ENCODE results near the gene PCNX2.

Gene PCNX2

DNA sequence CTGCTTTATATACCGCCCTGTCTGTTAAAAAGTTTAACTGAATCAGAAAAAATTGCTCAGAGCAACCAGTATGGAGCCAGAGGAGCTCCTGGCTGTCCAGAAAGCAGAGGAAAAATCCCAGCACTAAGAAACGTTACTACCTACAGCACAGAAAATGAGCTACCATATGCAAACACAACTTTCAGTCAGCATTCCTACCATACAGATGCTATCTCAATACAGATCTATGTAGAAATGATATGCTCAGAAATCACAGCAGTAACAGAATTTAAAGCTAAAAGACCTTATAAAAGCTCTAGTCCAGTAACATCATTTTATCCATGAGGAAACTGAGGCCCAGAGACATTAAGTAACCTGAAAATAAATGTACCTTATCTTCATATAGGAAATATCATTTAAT lies 38.7 kb downstream of the PCNX2 start:
- DNase-seq = no peak

DNA sequence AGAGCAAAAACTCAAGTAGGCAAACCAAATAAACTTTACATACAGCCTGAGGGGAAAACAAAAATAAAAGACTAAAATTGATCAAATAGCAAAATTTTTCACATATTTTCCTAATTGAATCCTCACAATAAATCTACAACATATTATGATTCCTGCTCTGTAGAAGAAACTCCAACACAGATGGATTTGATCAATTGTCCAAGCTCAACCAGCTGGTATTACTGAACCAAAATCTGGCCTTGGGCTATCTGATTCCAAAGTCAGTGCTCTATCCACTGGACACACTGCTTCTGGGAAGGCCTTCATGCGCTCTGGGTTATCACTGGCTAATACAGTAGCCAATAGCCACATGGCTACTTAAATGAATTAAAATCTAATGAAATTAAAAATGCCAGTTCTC lies 39.3 kb downstream of the PCNX2 start:
- DNase-seq = no peak

- no peak for DNase-seq
Measured at GRCh38 chr1:233255145-233255544, 40.4 kb downstream of the PCNX2 start.

- no peak for DNase-seq
Measured at GRCh38 chr1:233253832-233254331, 41.6 kb downstream of the PCNX2 start.

GRCh38 chr1:233253231-233253831 lies 42.2 kb downstream of the PCNX2 start:
- DNase-seq = no peak

- DNase-seq = no peak
Measured at GRCh38 chr1:233252441-233252840, 43.1 kb downstream of the PCNX2 start.

DNA sequence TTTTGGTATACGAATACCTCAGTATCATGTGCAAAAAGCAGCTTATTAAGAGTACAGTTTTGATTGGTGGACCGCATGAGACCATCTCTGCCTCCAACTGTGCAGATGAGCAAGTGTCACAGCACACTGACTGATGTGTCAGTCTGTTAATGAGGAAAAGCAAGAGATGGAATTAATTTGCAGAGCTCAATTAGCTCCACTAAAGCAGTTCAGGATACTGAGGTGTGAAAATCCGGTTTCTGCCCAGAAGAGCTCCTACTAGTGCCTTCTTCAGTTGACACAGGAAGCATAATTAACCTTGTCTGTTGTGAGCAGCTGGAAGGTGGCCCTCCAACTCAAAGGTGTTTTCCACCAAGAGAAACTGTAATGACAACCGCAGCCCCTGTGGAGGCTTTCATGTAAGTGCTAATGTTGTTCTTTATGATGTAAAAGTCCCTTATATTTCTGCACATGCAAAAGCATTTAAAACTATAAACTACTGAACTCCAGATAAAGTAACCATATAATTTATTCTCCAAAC lies 44.3 kb downstream of the PCNX2 start:
- DNase-seq = no peak

DNA sequence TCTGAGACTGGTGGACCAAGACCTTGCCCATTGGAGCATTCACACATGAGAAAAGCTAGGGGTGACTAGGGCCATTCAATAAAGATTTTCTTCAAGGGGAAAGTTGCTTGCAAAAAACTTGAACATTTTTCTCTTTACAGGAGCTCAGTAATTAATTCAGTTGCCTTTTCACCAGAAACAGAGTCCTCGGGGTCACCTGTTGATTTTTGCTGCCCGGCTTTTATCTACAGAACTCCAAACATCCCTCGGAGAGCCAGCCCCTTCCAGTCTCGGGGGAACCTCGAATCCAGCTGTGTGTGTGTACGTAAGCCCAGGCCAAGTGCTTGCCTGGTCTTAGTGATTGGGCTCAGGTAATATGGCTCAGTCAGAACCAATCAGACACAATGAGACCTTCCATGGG lies 47.5 kb downstream of the PCNX2 start:
- DNase-seq = no peak

DNA sequence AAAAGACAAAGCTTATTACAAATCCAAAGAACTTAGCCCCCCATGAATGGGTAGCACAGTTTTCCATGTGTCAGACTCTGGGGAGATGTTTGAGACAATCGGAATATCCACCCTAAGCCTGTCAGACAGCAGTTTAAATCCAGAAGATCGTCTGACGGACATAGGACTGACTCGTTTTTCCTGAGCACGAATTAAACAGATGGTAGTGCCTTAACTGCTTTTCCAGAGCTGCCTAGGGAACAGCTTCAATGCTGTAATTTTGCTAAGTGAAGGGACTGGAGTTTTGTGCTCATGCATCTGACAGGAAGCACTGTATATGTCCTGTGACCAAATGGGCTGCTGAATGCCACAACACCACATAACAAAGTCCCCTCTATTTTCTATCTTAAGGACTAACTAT lies 48.6 kb downstream of the PCNX2 start:
- no peak for DNase-seq

- no peak for DNase-seq
Measured at GRCh38 chr1:233245191-233245765, 50.2 kb downstream of the PCNX2 start.

DNA sequence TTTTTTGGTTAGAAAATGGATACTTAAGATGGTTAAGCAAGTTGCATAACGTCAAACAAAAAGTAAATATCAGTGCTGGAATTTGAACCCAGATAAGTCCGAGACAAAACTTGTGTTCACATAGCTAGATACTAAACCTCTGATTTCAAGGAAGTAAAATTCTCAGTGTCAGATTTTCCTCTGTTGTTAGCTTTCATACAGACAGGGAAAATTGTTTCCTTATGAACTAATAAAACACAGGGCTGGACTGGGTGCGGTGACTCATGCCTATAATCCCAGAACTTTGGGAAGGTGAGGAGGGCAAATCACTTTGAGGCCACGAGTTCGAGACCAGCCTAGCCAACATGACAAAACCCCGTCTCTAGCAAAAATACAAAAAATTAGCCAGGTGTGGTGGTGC lies 51.3 kb downstream of the PCNX2 start:
- no peak for DNase-seq

GRCh38 chr1:233242827-233243483 lies 52.6 kb downstream of the PCNX2 start:
- DNase-seq = no peak

- no peak for DNase-seq
Measured at GRCh38 chr1:233241759-233242158, 53.8 kb downstream of the PCNX2 start.

GRCh38 chr1:233240829-233241682 lies 54.5 kb downstream of the PCNX2 start:
- DNase-seq = peak; percentile 5

GRCh38 chr1:233240371-233240770 lies 55.2 kb downstream of the PCNX2 start:
- DNase-seq = no peak

GRCh38 chr1:233238884-233239431 lies 56.6 kb downstream of the PCNX2 start:
- DNase-seq = no peak

DNA sequence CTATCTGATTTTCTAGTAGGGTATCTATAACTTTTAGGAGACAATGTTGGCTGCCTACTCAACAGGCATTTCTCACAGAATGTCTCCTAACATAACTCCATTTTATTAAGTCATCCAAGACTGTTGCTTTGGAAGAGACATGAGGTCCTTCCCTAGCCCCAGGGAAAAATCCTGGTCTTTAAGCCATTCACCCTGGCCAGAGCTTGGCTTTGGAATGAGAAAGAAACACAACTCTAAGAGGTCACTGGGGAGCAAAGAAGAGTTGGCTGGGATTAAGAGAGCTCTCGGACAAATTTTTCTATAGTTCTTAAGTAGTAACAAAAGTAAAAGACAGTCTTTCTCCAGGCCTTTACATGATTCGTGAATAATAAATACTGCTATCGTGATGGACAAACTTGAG lies 57.9 kb downstream of the PCNX2 start:
- DNase-seq = no peak

DNA sequence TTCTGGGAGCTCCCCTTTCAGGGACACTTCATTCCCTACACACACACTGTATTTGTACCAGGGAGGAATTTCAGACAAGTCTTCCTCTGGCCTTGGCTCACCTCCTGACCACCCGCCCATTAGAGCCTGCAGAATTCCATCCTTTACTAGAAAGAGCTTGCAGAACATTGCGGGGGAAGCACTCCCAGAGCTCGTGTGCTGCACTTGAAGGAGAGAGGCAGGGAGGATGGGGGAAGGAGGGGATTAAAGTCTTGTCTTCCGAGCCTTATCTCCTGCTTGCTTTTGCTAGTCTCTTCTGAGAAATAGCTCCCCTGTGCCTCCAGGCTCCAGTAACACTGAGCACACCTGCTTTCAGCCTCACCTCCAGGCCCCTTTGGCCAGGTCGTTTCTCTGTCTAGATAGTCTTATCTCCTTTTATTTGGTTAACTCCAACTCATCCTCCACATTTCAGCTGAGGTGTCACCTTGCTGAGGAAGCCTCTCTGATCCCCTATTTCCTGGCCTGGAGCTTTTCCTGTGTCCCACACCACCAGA lies 62.0 kb downstream of the PCNX2 start:
- no peak for DNase-seq

GRCh38 chr1:233230011-233230410 lies 65.5 kb downstream of the PCNX2 start:
- DNase-seq = no peak

- no peak for DNase-seq
Measured at GRCh38 chr1:233229288-233229687, 66.2 kb downstream of the PCNX2 start.

DNA sequence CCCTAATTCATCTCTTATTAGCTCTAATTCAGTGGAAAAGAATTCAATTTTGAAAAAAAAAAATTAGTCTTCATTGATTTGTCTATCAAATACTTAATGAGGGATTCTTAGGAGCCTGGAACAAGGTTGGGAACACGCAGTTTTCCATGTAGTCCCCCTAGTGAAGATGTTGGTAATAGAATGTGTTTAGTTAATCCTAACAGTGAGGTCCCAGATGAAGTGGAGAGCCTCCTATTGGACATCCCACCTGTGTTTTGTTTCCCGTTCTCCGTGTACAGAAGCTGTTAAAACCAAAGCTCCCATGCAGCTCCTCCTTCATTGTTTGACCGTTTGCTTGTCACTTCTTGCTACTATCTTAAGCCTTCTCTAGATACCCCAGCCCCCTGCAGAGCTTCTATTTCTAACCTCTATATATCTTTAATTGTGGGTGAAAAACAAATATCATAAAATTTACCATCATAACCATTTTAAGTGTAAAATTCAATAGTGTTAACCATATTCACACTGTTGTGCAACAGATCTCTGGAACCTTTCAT lies 67.5 kb downstream of the PCNX2 start:
- no peak for DNase-seq

DNA sequence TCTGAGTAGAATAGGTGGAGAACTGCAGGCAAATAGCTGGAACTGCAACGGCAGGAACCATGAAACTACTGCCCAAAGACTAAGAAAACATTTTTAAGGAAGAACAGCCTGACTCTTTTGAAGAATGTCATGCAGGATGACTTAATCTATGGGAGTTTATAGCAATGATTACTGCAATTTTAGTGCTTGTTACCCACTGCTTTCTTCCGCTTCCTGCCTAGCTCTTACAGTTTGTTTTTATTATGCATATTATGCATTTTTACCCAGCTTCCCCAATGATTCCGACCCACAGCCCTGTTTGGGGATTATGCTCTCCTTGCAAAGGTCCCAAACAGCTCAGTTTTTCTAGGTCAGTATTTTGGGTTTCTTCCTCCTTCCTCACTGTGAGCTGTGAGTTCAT lies 71.2 kb downstream of the PCNX2 start:
- DNase-seq = no peak

Data from stimulated activated CD4-positive, alpha-beta T cell treated with anti-CD3 and anti-CD28 coated beads, Interleukin-1b, Interleukin-23, amount 100 ng/mL, for 48 hours (primary cell).